BJ (cell line): ENCODE results near the gene PARP12. TPM values are rescaled to one million over a fixed set of nuclear protein-coding genes. Genes with fewer than 3 reads are reported as not detected.

Experiments
- CTCF ChIA-PET: fragments of 350-600 bp; formaldehyde crosslinking; extraction: SDS; loops from one replicate; lab custom pipeline; 2021; ENCODE audit warnings: antibody characterized with exemption, inconsistent platforms; lab: Yijun Ruan, JAX
- POLR2A ChIA-PET: fragments of 300-600 bp; sonication (Branson Sonifier 250); formaldehyde crosslinking; extraction: SDS; loops from one replicate; lab custom pipeline; 2021; ENCODE audit warnings: antibody characterized with exemption; lab: Charles Lee
- DNase-seq: peaks from one replicate; pipeline ENCODE4 v3.0.0-alpha.2; 2011; ENCODE audit warnings: low read depth
- H3K27me3 ChIP-seq: 2 replicates; pipeline ENCODE4 v1.6.0; 2011; ENCODE audit warnings: low read length; ENCODE audit not compliant: control insufficient read depth, insufficient read depth
- H3K36me3 ChIP-seq: 2 replicates; pipeline ENCODE4 v1.5.1; 2011; ENCODE audit warnings: low read length; ENCODE audit not compliant: control insufficient read depth, insufficient read depth
- H3K4me3 ChIP-seq: 2 replicates; pipeline ENCODE4 v1.5.1; 2011; ENCODE audit warnings: low read depth, mild to moderate bottlenecking, control low read depth, low read length
- polyA plus RNA-seq: library from polyadenylated mRNA; depleted of rRNA; stranded (reverse); fragments of >200 nt; gene quantifications from 2 replicates; pipeline ENCODE4 v1.2.3, GENCODE V29; 2011
- TF ChIP-seq, protein P1 (sequence below): IDR thresholded peaks from 2 replicates; pipeline ENCODE4 v1.5.1; 2011; ENCODE audit warnings: low read depth, mild to moderate bottlenecking, control low read depth, inconsistent platforms, low read length, moderate library complexity; ENCODE audit not compliant: insufficient read depth

The PARP12 gene
- polyA plus RNA-seq, 1 experiment, result 21.2 TPM

- DNase-seq, result no peak
- H3K4me3 ChIP-seq, result no peak overlapping the region
- TF ChIP-seq, protein P1, sequence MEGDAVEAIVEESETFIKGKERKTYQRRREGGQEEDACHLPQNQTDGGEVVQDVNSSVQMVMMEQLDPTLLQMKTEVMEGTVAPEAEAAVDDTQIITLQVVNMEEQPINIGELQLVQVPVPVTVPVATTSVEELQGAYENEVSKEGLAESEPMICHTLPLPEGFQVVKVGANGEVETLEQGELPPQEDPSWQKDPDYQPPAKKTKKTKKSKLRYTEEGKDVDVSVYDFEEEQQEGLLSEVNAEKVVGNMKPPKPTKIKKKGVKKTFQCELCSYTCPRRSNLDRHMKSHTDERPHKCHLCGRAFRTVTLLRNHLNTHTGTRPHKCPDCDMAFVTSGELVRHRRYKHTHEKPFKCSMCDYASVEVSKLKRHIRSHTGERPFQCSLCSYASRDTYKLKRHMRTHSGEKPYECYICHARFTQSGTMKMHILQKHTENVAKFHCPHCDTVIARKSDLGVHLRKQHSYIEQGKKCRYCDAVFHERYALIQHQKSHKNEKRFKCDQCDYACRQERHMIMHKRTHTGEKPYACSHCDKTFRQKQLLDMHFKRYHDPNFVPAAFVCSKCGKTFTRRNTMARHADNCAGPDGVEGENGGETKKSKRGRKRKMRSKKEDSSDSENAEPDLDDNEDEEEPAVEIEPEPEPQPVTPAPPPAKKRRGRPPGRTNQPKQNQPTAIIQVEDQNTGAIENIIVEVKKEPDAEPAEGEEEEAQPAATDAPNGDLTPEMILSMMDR, result no peak
- peaks cover 1% of the 10 kb centered on the region; the same call in 1 of the 2 replicates for H3K27me3 ChIP-seq
- no peaks in the 10 kb centered on the region for H3K36me3 ChIP-seq
- ChIA-PET POLR2A (no interaction called here), CTCF (interaction anchor here (0.9 kb wide), 1 partner anchor 346 kb away, joined by 6 read pairs; no protein-coding TSS in a partner anchor)
These were observed 70.8 kb downstream of the PARP12 start for GRCh38 chr7:139991911-139992310.

DNA sequence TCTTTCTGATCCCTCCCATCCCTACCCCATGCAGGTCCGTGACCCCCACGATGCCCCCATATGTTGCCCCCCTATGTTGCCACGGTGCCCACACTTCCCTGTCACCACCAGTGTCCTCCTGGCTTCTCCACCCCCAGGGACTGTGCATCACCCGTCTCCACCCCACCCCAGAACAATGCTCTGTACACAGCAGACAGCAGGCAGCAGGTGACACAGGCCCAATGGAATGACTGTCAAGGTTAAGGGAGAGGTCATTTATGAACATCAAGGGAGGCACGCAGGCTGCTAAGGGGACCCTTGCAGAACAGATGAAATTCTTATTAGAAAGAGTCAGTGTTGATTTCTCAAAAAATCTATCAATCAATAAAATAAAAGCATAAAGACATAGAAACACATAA, 71.5 kb downstream of the PARP12 start:
- ChIA-PET POLR2A (no interaction called here), CTCF (interaction anchor here (1.8 kb wide), 1 partner anchor 372 kb away, joined by 4 read pairs; no protein-coding TSS in a partner anchor)
- TF ChIP-seq, protein P1, result no peak
- peaks cover 1% of the 10 kb centered on the region; the same call in 1 of the 2 replicates for H3K27me3 ChIP-seq
- no peak overlapping the region for H3K4me3 ChIP-seq
- H3K36me3 ChIP-seq, result no peaks in the 10 kb centered on the region
- no peak for DNase-seq

DNA sequence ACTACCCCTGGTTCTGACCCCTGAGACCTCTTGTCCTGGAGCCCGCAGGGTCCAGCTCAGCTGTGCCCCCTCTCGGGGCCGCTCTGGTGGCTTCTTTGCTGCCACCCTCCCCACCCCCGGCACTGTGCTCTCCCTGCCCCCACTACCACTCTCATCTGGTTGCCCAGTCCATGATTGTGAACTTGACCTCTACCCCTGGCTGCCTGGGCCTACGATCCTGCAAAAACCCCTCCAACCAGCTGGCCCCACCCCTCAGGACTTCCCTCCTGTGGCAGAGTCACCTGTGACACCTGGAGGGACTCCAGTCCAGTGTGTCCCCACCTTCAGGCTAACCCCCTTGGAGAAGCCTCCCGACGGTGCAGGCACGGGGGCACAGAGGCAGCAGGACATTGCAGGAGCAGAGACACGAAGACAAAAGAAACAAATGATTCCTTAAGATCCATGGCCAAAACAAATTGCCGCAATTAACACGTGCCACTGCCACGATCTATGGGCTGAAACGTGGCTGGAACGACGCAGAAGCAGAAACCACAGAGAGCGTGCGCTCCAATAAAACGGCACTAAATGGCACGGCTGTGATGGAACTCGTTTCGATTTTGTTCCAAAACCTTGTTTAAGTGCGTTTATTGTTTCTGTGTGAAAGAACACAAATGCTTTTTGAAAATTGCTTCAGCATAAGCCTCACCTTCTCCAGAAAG, 72.0 kb downstream of the PARP12 start:
- CTCF ChIA-PET, result interaction anchor here (1.3 to 1.8 kb wide), 2 partner anchors 15 to 372 kb away, joined by 4 to 6 read pairs; no protein-coding TSS in a partner anchor
- DNase-seq, result no peak
- Histone ChIP-seq H3K36me3 (no peaks in the 10 kb centered on the region), H3K4me3 (no peak overlapping the region), H3K27me3 (peaks cover 1% of the 10 kb centered on the region; the same call in 1 of the 2 replicates)
- POLR2A ChIA-PET, result no interaction called here
- TF ChIP-seq, protein P1, result no peak

GRCh38 chr7:139990142-139990535, 72.6 kb downstream of the PARP12 start:
- H3K36me3 ChIP-seq, result no peaks in the 10 kb centered on the region
- peaks cover 1% of the 10 kb centered on the region; the same call in 1 of the 2 replicates for H3K27me3 ChIP-seq
- TF ChIP-seq, protein P1, result no peak
- H3K4me3 ChIP-seq, result no peak overlapping the region
- ChIA-PET CTCF (interaction anchor here (1.1 to 1.8 kb wide), 3 partner anchors 11 to 371 kb away, joined by 3 to 6 read pairs (median 4); no protein-coding TSS in a partner anchor), POLR2A (no interaction called here)
- no peak for DNase-seq

DNA sequence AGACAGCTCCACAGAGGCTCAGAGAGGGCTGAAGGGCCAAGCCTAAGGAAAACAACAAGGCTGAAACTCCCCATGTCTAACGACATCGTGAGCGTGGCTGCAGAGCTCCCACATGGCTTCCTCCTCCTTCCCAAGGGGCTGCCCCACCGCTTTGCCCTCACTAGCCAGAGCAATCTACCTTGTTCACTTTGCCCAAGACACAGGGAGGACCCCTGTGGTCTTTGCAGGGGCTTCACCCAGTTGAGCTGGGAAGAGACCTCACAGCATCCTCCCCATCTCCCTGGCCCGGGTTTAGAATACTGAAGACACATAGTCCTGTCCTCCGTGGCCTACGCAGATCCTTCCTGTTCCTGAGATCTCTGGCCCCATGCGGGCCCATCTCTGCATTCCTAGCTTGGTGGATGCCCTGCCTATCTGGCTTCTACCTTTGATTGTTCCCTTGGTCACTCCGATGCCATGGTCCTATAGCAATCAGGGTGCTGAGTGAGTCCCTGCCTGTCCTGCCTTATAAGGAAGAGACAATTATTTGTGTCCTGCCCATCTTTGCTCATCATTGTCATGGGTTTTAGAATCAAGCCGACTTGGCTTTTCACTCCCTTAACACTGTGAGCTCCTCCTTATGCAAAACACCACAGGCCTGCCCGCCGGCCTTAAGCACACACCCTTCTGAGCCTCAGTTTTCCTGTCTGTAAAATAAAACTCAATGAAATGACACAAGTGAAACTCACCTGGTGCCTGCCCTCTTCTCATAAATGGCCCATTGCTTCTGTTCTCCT, 73.2 kb downstream of the PARP12 start:
- Histone ChIP-seq H3K36me3 (no peaks in the 10 kb centered on the region), H3K27me3 (peaks cover 1% of the 10 kb centered on the region; the same call in 1 of the 2 replicates), H3K4me3 (no peak overlapping the region)
- POLR2A ChIA-PET, result no interaction called here
- TF ChIP-seq, protein P1, result no peak
- DNase-seq, result no peak
- CTCF ChIA-PET, result interaction anchor here (1.1 to 1.8 kb wide), 3 partner anchors 11 to 370 kb away, joined by 3 to 6 read pairs (median 4); no protein-coding TSS in a partner anchor
